A549 (cell line): ENCODE measurements around the gene CNIH1. TPM values are rescaled to one million over a fixed set of nuclear protein-coding genes. Genes with fewer than 3 reads are reported as not detected.

Source experiments
- ATAC-seq, 2 experiments: fragments of 200-7000 bp in 1 of 2; fragments of >200 bp in 1 of 2; cut with Nextera tagmentation in 1 of 2; cut with Tn5 transposase in 1 of 2; 3 replicates each; pipeline versions ENCODE4 v1.8.0 to v1.9.1; 2018 to 2020; ENCODE audit warnings: mild to moderate bottlenecking in 1 of 2, moderate library complexity in 1 of 2
- CTCF ChIA-PET: fragments of 300-600 bp; sonication (Branson Sonifier 250); formaldehyde crosslinking; extraction: SDS; loops from one replicate; lab custom pipeline; 2021; ENCODE audit warnings: antibody characterized with exemption, inconsistent platforms; lab: Yijun Ruan, JAX
- POLR2A ChIA-PET: fragments of 350-600 bp; formaldehyde crosslinking; extraction: SDS; loops from one replicate; lab custom pipeline; 2021; ENCODE audit warnings: antibody characterized with exemption, inconsistent platforms; lab: Yijun Ruan, JAX
- DNase-seq, 2 experiments: peaks; one replicate each; pipeline versions ENCODE4 v3.0.0 to v3.0.0-alpha.2; 2011 to 2016; ENCODE audit warnings: low read depth in 1 of 2, low spot score in 1 of 2
- FAIRE-seq: peaks from 2 replicates; lab custom pipeline; 2011; peaks lifted over from hg19 to GRCh38; lab: Jason Lieb, UNC
- H3K27ac ChIP-seq, 2 experiments: fragments of >200 bp; sonication (Bioruptor Twin); formaldehyde crosslinking; 3 replicates each; pipeline ENCODE4 v1.5.1; 2016 to 2017
- H3K4me1 ChIP-seq: fragments of >200 bp; sonication (Bioruptor Twin); formaldehyde crosslinking; 3 replicates; pipeline ENCODE4 v1.6.1; 2016
- H3K4me2 ChIP-seq: fragments of >200 bp; sonication (Bioruptor Twin); formaldehyde crosslinking; 3 replicates; pipeline ENCODE4 v1.6.1; 2016
- H3K4me3 ChIP-seq: fragments of >200 bp; sonication (Bioruptor Twin); formaldehyde crosslinking; 3 replicates; pipeline ENCODE4 v1.5.1; 2016
- H3K9me3 ChIP-seq: fragments of >200 bp; sonication (Bioruptor Twin); formaldehyde crosslinking; 3 replicates; pipeline ENCODE4 v1.6.1; 2016
- BCL3 ChIP-seq: fragments of >200 bp; sonication (Bioruptor Twin); formaldehyde crosslinking; IDR thresholded peaks from 3 replicates; pipeline ENCODE4 v1.6.1; 2016
- BHLHE40 ChIP-seq: IDR thresholded peaks from 2 replicates; pipeline ENCODE4 v1.6.1; 2012; ENCODE audit warnings: low read depth, low read length, inconsistent platforms
- CBX2 ChIP-seq: fragments of 200-600 bp; sonication (generic); IDR thresholded peaks from 2 replicates; pipeline ENCODE4 v1.6.1; 2016; ENCODE audit warnings: low read depth, mild to moderate bottlenecking, borderline replicate concordance
- CHD2 ChIP-seq: fragments of 150-350 bp; IDR thresholded peaks from 2 replicates; pipeline ENCODE4 v1.6.1; 2014; ENCODE audit warnings: low read length; ENCODE audit not compliant: partially characterized antibody
- CHD4 ChIP-seq: fragments of 200-600 bp; sonication (generic); IDR thresholded peaks from 2 replicates; pipeline ENCODE4 v1.6.1; 2016; ENCODE audit warnings: antibody characterized with exemption, mild to moderate bottlenecking, borderline replicate concordance
- E2F6 ChIP-seq: IDR thresholded peaks from 2 replicates; pipeline ENCODE4 v1.6.1; 2012; ENCODE audit warnings: low read depth, borderline replicate concordance
- EP300 ChIP-seq, 2 experiments: fragments of >200 bp; sonication (Bioruptor Twin); formaldehyde crosslinking; IDR thresholded peaks; 2 replicates in 1 of 2; 3 replicates in 1 of 2; pipeline ENCODE4 v1.6.1; 2016 to 2017
- FOSB ChIP-seq: fragments of 250-450 bp; sonication (Bioruptor Pico); IDR thresholded peaks from 2 replicates; pipeline ENCODE4 v1.5.0; 2020; ENCODE audit warnings: mild to moderate bottlenecking, moderate library complexity
- FOXS1 ChIP-seq: fragments of 250-450 bp; sonication (Bioruptor Pico); IDR thresholded peaks from 2 replicates; pipeline ENCODE4 v1.5.0; 2020; ENCODE audit warnings: mild to moderate bottlenecking, moderate library complexity
- HES2 ChIP-seq: fragments of >200 bp; sonication (Bioruptor Twin); formaldehyde crosslinking; IDR thresholded peaks from 2 replicates; pipeline ENCODE4 v1.6.1; 2016
- HEYL ChIP-seq: fragments of 250-450 bp; sonication (Bioruptor Pico); IDR thresholded peaks from 2 replicates; pipeline ENCODE4 v1.8.0; 2021; ENCODE audit warnings: mild to moderate bottlenecking, moderate library complexity
- HMGXB4 ChIP-seq: fragments of 250-450 bp; sonication (Bioruptor Pico); IDR thresholded peaks from 2 replicates; pipeline ENCODE4 v1.5.0; 2021; ENCODE audit warnings: mild to moderate bottlenecking, moderate library complexity, borderline replicate concordance
- HOXA7 ChIP-seq: fragments of 250-450 bp; sonication (Bioruptor Pico); IDR thresholded peaks from 2 replicates; pipeline ENCODE4 v1.5.0; 2020; ENCODE audit warnings: mild to moderate bottlenecking, moderate library complexity
- JUN ChIP-seq, 2 experiments: fragments of >200 bp; sonication (Bioruptor Twin); formaldehyde crosslinking; IDR thresholded peaks; 2 replicates in 1 of 2; 3 replicates in 1 of 2; pipeline ENCODE4 v1.6.1; 2016 to 2017
- KDM1A ChIP-seq: fragments of 200-600 bp; sonication (generic); IDR thresholded peaks from 2 replicates; pipeline ENCODE4 v1.6.1; 2016; ENCODE audit warnings: low read depth, mild to moderate bottlenecking
- KDM5A ChIP-seq: fragments of 200-600 bp; sonication (generic); IDR thresholded peaks from 2 replicates; pipeline ENCODE4 v1.6.1; 2016; ENCODE audit warnings: antibody characterized with exemption, mild to moderate bottlenecking
- MAFK ChIP-seq: fragments of 450-650 bp; IDR thresholded peaks from 2 replicates; pipeline ENCODE4 v1.6.1; 2014; ENCODE audit not compliant: partially characterized antibody
- MAZ ChIP-seq: fragments of 150-350 bp; IDR thresholded peaks from 2 replicates; pipeline ENCODE4 v1.6.1; 2014; ENCODE audit warnings: antibody characterized with exemption, low read depth, low read length, borderline replicate concordance
- PHF8 ChIP-seq: fragments of 200-600 bp; sonication (generic); IDR thresholded peaks from 2 replicates; pipeline ENCODE4 v1.6.1; 2016; ENCODE audit warnings: low read depth, mild to moderate bottlenecking, antibody characterized with exemption, moderate library complexity, borderline replicate concordance
- POLR2A ChIP-seq: IDR thresholded peaks from 2 replicates; pipeline ENCODE4 v1.6.1; 2012; ENCODE audit warnings: mild to moderate bottlenecking, low read length
- POLR2AphosphoS2 ChIP-seq: conservative IDR thresholded peaks from 2 replicates; pipeline ENCODE4 v1.6.1; 2012; ENCODE audit warnings: low read length, improper control_type of control experiment, inconsistent platforms
- RCOR1 ChIP-seq: fragments of 150-350 bp; IDR thresholded peaks from 2 replicates; pipeline ENCODE4 v1.6.1; 2014; ENCODE audit warnings: antibody characterized with exemption, low read length, low read depth
- REST ChIP-seq: fragments of 200-600 bp; sonication (generic); IDR thresholded peaks from 2 replicates; pipeline ENCODE4 v1.6.1; 2016; ENCODE audit warnings: antibody characterized with exemption, mild to moderate bottlenecking, moderate library complexity
- RFX5 ChIP-seq: fragments of 450-650 bp; IDR thresholded peaks from 2 replicates; pipeline ENCODE4 v1.7.1; 2014; ENCODE audit warnings: antibody characterized with exemption, mild to moderate bottlenecking, moderate library complexity
- RNF2 ChIP-seq: fragments of 200-600 bp; sonication (generic); IDR thresholded peaks from 2 replicates; pipeline ENCODE4 v1.6.1; 2016; ENCODE audit warnings: low read depth, mild to moderate bottlenecking, antibody characterized with exemption, moderate library complexity, borderline replicate concordance
- SREBF2 ChIP-seq: fragments of 450-650 bp; IDR thresholded peaks from 2 replicates; pipeline ENCODE4 v1.6.1; 2014; ENCODE audit warnings: mild to moderate bottlenecking, moderate library complexity
- TP53 ChIP-seq: fragments of 250-450 bp; sonication (Bioruptor Pico); IDR thresholded peaks from 2 replicates; pipeline ENCODE4 v1.5.0; 2021; ENCODE audit warnings: mild to moderate bottlenecking, moderate library complexity
- USF2 ChIP-seq: fragments of 450-650 bp; IDR thresholded peaks from 2 replicates; pipeline ENCODE4 v1.6.1; 2014; ENCODE audit warnings: antibody characterized with exemption
- ZNF302 ChIP-seq: fragments of 250-450 bp; sonication (Bioruptor Pico); IDR thresholded peaks from 2 replicates; pipeline ENCODE4 v1.9.0; 2021; ENCODE audit warnings: inconsistent platforms, mild to moderate bottlenecking, moderate library complexity
- ZSCAN20 ChIP-seq: fragments of 250-450 bp; sonication (Bioruptor Pico); IDR thresholded peaks from 2 replicates; pipeline ENCODE4 v1.8.0; 2022; ENCODE audit warnings: mild to moderate bottlenecking, moderate library complexity
- WGBS: methylation state at CpG from one replicate; pipeline ENCODE4 v1.1.6; 2017; ENCODE audit errors: missing lambda C conversion rate; 5-methylcytosine and 5-hydroxymethylcytosine counted together
- polyA plus RNA-seq, 4 experiments: library from polyadenylated mRNA; depleted of rRNA in 3 of 4; stranded (reverse); fragments of >200 nt; fragmentation: RNase III in 1 of 4; extraction: RNeasy Plus Mini Kit Qiagen cat#74134 plus additional on column Dnase treatment in 1 of 4; gene quantifications; 2 replicates in 3 of 4; 3 replicates in 1 of 4; pipeline ENCODE4 v1.2.3, GENCODE V29; 2011 to 2017

CNIH1 gene
- polyA plus RNA-seq, 2 of the 4 experiments (the other 2 are of a cell fraction), result 337 to 411 TPM

- POLR2A ChIA-PET, result no interaction called here
Observed at GRCh38 chr14:54399560-54399959, 41.6 kb downstream of the CNIH1 start.

GRCh38 chr14:54396493-54397335 lies 44.5 kb downstream of the CNIH1 start, which contains the start of gene CDKN3:
TSS of gene CDKN3 (plus strand) at chr14:54397007. CDS start at chr14:54397069, 62 bp downstream.
- ATAC-seq (peak; percentile 98), FAIRE-seq (no peak), DNase-seq (peak; percentile 97 to 99)
- Histone ChIP-seq H3K4me2 (peak within 1 kb of the TSS; percentile 96), H3K27ac (peak within 1 kb of the TSS; percentile 81 to 93), H3K9me3 (no peaks in the 10 kb centered on the region), H3K4me1 (peaks cover 28% of the 10 kb centered on the region), H3K4me3 (peak within 1 kb of the TSS; percentile 78)
- CTCF ChIA-PET, result interaction anchor here (0.7 to 3.2 kb wide), 13 partner anchors 14 to 1976 kb away, joined by 3 to 13 read pairs (median 3); no protein-coding TSS in a partner anchor
- POLR2A ChIA-PET, result interaction anchor here (0.8 to 1.5 kb wide), 3 partner anchors 15 to 113 kb away, joined by 3 read pairs; partner anchors contain the start of gene CGRRF1
- WGBS, result under 1% methylated on average over 53 of the region's 76 CpGs
- 0 out of 2 replicates have a peak, but pooled peaks have one; percentile 37 for TF ChIP-seq RNF2
- no peak for TF ChIP-seq EP300 (IDR thresholded peaks at IDR 0.05)
- TF ChIP-seq REST, result no peak
- TF ChIP-seq ZNF302 (CRISPR knock-in tag), result no peak
- peak in 1 of 2 experiments; percentile 50; a peak in 1 of 5 replicates for TF ChIP-seq JUN (IDR thresholded peaks at IDR 0.05)
- TF ChIP-seq FOSB, result no peak
- TF ChIP-seq SREBF2, result no peak
- TF ChIP-seq PHF8, result peak; percentile 85; the same call in 1 of the 2 replicates
- TF ChIP-seq HES2, result no peak
- TF ChIP-seq CHD2, result no peak
- peak; percentile 89 for TF ChIP-seq POLR2A
- no peak for TF ChIP-seq ZSCAN20 (CRISPR knock-in tag)
- TF ChIP-seq TP53 (CRISPR knock-in tag), result no peak
- TF ChIP-seq RFX5, result peak; percentile 70; the same call in 1 of the 2 replicates
- TF ChIP-seq BCL3, result 0 out of 3 replicates have a peak, but pooled peaks have one; percentile 34
- no peak for TF ChIP-seq CBX2
- no peak for TF ChIP-seq MAZ
- no peak for TF ChIP-seq USF2
- no peak for TF ChIP-seq HMGXB4 (CRISPR knock-in tag)
- no peak for TF ChIP-seq FOXS1 (CRISPR knock-in tag)
- TF ChIP-seq CHD4, result no peak
- TF ChIP-seq E2F6, result peak; percentile 69
- TF ChIP-seq BHLHE40, result no peak
- no peak for TF ChIP-seq RCOR1

More at GRCh38 chr14:54399560-54399959, 41.6 kb downstream of the CNIH1 start:
- DNase-seq (no peak), ATAC-seq (no peak)
- H3K9me3 ChIP-seq, result peaks cover 4% of the 10 kb centered on the region; the same call in 1 of the 3 replicates
- CTCF ChIA-PET, result interaction anchor here (1.2 kb wide), 1 partner anchor 12 kb away, joined by 3 read pairs; no protein-coding TSS in a partner anchor
- H3K4me3 ChIP-seq, result no peak overlapping the region
- H3K4me2 ChIP-seq, result peak overlapping the region; percentile 96
- TF ChIP-seq CHD2 (no peak), MAFK (peak; percentile 51), HOXA7 (CRISPR knock-in tag) (no peak), KDM5A (no peak), HEYL (CRISPR knock-in tag) (no peak), KDM1A (no peak), POLR2AphosphoS2 (no peak)
- TF ChIP-seq, all 56 proteins: peak for 1
- 0 out of 6 replicates have a peak overlapping the region, but pooled peaks have one; percentile 25 to 93 for H3K27ac ChIP-seq
- no peak for FAIRE-seq
- WGBS, result 39% methylated on average over 2 of the region's 2 CpGs
- H3K4me1 ChIP-seq, result peaks cover 28% of the 10 kb centered on the region
